GM12878 (cell line): ENCODE measurements around the gene CHRM5. TPM values are rescaled to one million over a fixed set of nuclear protein-coding genes. Genes with fewer than 3 reads are reported as not detected.

Source experiments
- ATAC-seq: fragments of 200-7000 bp; cut with Tn5 transposase; 3 replicates; pipeline ENCODE4 v1.9.1; 2020; ENCODE audit warnings: mild to moderate bottlenecking, moderate library complexity
- BruUV-seq: library from RNA; stranded (reverse); fragments of 400-500 nt; replicated peaks from 2 replicates; lab custom pipeline; 2021; lab: Mats Ljungman, UMichigan
- CTCF ChIA-PET: fragments of 300-600 bp; sonication (Branson Sonifier 250); formaldehyde crosslinking; extraction: SDS; loops from one replicate; lab custom pipeline; 2021; ENCODE audit warnings: inconsistent platforms; lab: Yijun Ruan, JAX
- POLR2A ChIA-PET: fragments of 350-600 bp; formaldehyde crosslinking; extraction: SDS; loops from one replicate; lab custom pipeline; 2021; ENCODE audit warnings: inconsistent platforms; lab: Charles Lee
- RAD21 ChIA-PET: fragments of 300-600 bp; sonication (Branson Sonifier 250); formaldehyde crosslinking; loops from one replicate; lab custom pipeline; 2023; ENCODE audit warnings: antibody characterized with exemption; ENCODE audit not compliant: unreplicated experiment; lab: Charles Lee
- SMC1A ChIA-PET: fragments of 300-600 bp; sonication (Branson Sonifier 250); formaldehyde crosslinking; loops from one replicate; lab custom pipeline; 2023; ENCODE audit not compliant: unreplicated experiment, uncharacterized antibody; lab: Charles Lee
- DNase-seq: peaks from one replicate; pipeline ENCODE4 v3.0.0-alpha.2; 2011; ENCODE audit warnings: low read depth, low spot score
- FAIRE-seq: peaks from 3 replicates; lab custom pipeline; 2011; peaks lifted over from hg19 to GRCh38; lab: Jason Lieb, UNC
- H2AFZ ChIP-seq: 2 replicates; pipeline ENCODE4 v1.6.0; 2011; ENCODE audit warnings: low read depth, low read length, control low read depth; ENCODE audit not compliant: control insufficient read depth
- H3K27ac ChIP-seq: 2 replicates; pipeline ENCODE4 v1.5.1; 2011; ENCODE audit warnings: control low read depth; ENCODE audit not compliant: control insufficient read depth, insufficient read depth
- H3K27me3 ChIP-seq, 2 experiments: replicated peaks in 1 of 2; 2 replicates each; pipeline versions ENCODE4 v1.6.0 to v1.6.1; 2011; ENCODE audit warnings: low read length in 1 of 2; ENCODE audit not compliant: control insufficient read depth in 2 of 2, insufficient read depth in 2 of 2
- H3K36me3 ChIP-seq, 2 experiments: 2 replicates each; pipeline ENCODE4 v1.5.1; 2011; ENCODE audit warnings: low read length in 1 of 2; ENCODE audit not compliant: control insufficient read depth in 2 of 2, insufficient read depth in 2 of 2
- H3K4me1 ChIP-seq: 2 replicates; pipeline ENCODE4 v1.6.1; 2011; ENCODE audit warnings: mild to moderate bottlenecking, low read length, moderate library complexity, mixed read lengths; ENCODE audit not compliant: control insufficient read depth, insufficient read depth
- H3K4me2 ChIP-seq: 2 replicates; pipeline ENCODE4 v1.6.0; 2011; ENCODE audit warnings: control low read depth; ENCODE audit not compliant: control insufficient read depth, insufficient read depth
- H3K4me3 ChIP-seq: fragments of 200-600 bp; sonication (generic); 2 replicates; pipeline ENCODE4 v1.5.1; 2016
- H3K79me2 ChIP-seq: 2 replicates; pipeline ENCODE4 v1.6.0; 2011; ENCODE audit warnings: low read length; ENCODE audit not compliant: control insufficient read depth, insufficient read depth
- H3K9ac ChIP-seq: 2 replicates; pipeline ENCODE4 v1.8.0; 2011; ENCODE audit warnings: low read length, control low read depth, mixed read lengths; ENCODE audit not compliant: control insufficient read depth, insufficient read depth
- H3K9me3 ChIP-seq: replicated peaks from 3 replicates; pipeline ENCODE4 v1.5.1; 2011; ENCODE audit warnings: mild to moderate bottlenecking, low read length; ENCODE audit not compliant: control insufficient read depth, insufficient read depth
- H4K20me1 ChIP-seq: 2 replicates; pipeline ENCODE4 v1.6.0; 2011; ENCODE audit not compliant: control insufficient read depth, insufficient read depth
- CHD2 ChIP-seq: IDR thresholded peaks from 2 replicates; pipeline ENCODE4 v1.6.1; 2011; ENCODE audit warnings: low read depth, low read length, improper control_type of control experiment, borderline replicate concordance
- EED ChIP-seq: sonication (generic); IDR thresholded peaks from 2 replicates; pipeline ENCODE4 v1.6.1; 2016; ENCODE audit warnings: antibody characterized with exemption, low read depth
- FOXK2 ChIP-seq: fragments of 450-650 bp; IDR thresholded peaks from 2 replicates; pipeline ENCODE4 v1.6.1; 2017; ENCODE audit warnings: mild to moderate bottlenecking, moderate library complexity
- SMAD5 ChIP-seq: IDR thresholded peaks from 2 replicates; pipeline ENCODE4 v1.6.1; 2016; ENCODE audit warnings: antibody characterized with exemption, low read depth
- SRF ChIP-seq, 2 experiments: IDR thresholded peaks; 2 replicates each; pipeline ENCODE4 v1.6.1; 2011; ENCODE audit warnings: low read depth in 2 of 2, low read length in 2 of 2, mild to moderate bottlenecking in 1 of 2, moderate library complexity in 1 of 2
- WGBS: methylation state at CpG from one replicate; pipeline ENCODE4 v1.1.6; 2016; ENCODE audit warnings: low lambda C conversion rate; ENCODE audit not compliant: insufficient replicate concordance, insufficient coverage; ENCODE audit errors: missing lambda C conversion rate; 5-methylcytosine and 5-hydroxymethylcytosine counted together
- in situ Hi-C: fragments of 300-500 bp; cut with MboI; formaldehyde crosslinking; loops from 9 replicates; pipeline ENCODE4 v1.14.3; 2018; ENCODE audit warnings: mixed read lengths
- intact Hi-C: fragments of 100-400 bp; cut with micrococcal nuclease; formaldehyde crosslinking; loops from one replicate; pipeline ENCODE4 v1.14.2; 2022; ENCODE audit not compliant: unreplicated experiment
- polyA plus RNA-seq, 11 experiments: library from polyadenylated mRNA; depleted of rRNA in 4 of 11; unstranded in 6 of 11; stranded (reverse) in 5 of 11; fragments of >200 nt; fragmentation: Nextera tagmentation in 4 of 11; fragmentation: Illumina TruSeq in 1 of 11; extraction: Ambion mirVana in 4 of 11; extraction: Trizol in 1 of 11; gene quantifications; 1 replicate in 1 of 11; 2 replicates in 10 of 11; pipeline versions ENCODE4 v1.2.1 to v1.2.3, GENCODE V29; 2011 to 2016; ENCODE audit warnings: inconsistent platforms in 2 of 11, missing spikeins in 2 of 11, low read depth in 1 of 11
- total RNA-seq, 4 experiments: library from RNA; depleted of rRNA in 3 of 4; stranded (reverse); fragments of >200 nt in 3 of 4; fragmentation: Illumina TruSeq in 1 of 4; extraction: Trizol in 1 of 4; gene quantifications; 2 replicates each; pipeline versions ENCODE4 v1.2.1 to v1.2.3, GENCODE V29; 2013 to 2021
- TF ChIP-seq, protein P1 (sequence below): fragments of 450-650 bp; IDR thresholded peaks from 2 replicates; pipeline ENCODE4 v1.6.1; 2017; ENCODE audit warnings: mild to moderate bottlenecking, moderate library complexity
- TF ChIP-seq, protein P2 (sequence below): fragments of 450-650 bp; IDR thresholded peaks from 2 replicates; pipeline ENCODE4 v1.6.1; 2017; ENCODE audit warnings: mild to moderate bottlenecking, low read depth, inconsistent platforms; ENCODE audit not compliant: poor library complexity, severe bottlenecking
- TF ChIP-seq, protein P3 (sequence below): fragments of 450-650 bp; IDR thresholded peaks from 2 replicates; pipeline ENCODE4 v1.6.1; 2017; ENCODE audit warnings: mild to moderate bottlenecking, moderate library complexity

The CHRM5 gene
- total and polyA plus RNA-seq, 10 of the 15 experiments (the other 5 are each of a cell fraction or from before 2014, with no cell fraction given), result 0.01 to 0.10 (median 0.04) TPM; not detected in 6

DNA sequence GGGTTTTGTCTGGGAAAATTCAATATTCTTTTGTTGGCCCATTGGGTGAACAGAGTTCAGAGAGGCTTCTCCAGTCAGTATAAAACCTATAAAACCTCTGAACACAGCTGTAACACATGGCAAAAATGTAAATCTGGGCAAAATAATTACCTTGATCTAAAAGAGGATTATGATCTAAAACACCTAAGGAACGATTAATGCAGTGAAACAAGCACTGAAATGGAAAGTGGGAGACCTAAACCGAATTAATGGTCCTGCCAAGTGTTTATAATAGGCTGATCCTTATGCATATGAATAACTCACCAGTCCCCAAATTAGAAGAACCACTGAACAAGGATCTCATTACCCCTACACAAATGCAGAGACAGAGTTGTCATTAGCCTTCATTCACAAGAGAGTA is 38.1 kb downstream of the CHRM5 start:
- ChIA-PET RAD21 (no interaction called here), CTCF (no interaction called here), POLR2A (no interaction called here), SMC1A (no interaction called here)
- TF ChIP-seq, protein P1, sequence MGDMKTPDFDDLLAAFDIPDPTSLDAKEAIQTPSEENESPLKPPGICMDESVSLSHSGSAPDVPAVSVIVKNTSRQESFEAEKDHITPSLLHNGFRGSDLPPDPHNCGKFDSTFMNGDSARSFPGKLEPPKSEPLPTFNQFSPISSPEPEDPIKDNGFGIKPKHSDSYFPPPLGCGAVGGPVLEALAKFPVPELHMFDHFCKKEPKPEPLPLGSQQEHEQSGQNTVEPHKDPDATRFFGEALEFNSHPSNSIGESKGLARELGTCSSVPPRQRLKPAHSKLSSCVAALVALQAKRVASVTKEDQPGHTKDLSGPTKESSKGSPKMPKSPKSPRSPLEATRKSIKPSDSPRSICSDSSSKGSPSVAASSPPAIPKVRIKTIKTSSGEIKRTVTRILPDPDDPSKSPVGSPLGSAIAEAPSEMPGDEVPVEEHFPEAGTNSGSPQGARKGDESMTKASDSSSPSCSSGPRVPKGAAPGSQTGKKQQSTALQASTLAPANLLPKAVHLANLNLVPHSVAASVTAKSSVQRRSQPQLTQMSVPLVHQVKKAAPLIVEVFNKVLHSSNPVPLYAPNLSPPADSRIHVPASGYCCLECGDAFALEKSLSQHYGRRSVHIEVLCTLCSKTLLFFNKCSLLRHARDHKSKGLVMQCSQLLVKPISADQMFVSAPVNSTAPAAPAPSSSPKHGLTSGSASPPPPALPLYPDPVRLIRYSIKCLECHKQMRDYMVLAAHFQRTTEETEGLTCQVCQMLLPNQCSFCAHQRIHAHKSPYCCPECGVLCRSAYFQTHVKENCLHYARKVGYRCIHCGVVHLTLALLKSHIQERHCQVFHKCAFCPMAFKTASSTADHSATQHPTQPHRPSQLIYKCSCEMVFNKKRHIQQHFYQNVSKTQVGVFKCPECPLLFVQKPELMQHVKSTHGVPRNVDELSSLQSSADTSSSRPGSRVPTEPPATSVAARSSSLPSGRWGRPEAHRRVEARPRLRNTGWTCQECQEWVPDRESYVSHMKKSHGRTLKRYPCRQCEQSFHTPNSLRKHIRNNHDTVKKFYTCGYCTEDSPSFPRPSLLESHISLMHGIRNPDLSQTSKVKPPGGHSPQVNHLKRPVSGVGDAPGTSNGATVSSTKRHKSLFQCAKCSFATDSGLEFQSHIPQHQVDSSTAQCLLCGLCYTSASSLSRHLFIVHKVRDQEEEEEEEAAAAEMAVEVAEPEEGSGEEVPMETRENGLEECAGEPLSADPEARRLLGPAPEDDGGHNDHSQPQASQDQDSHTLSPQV, result no peak
- TF ChIP-seq SMAD5, result no peak
- TF ChIP-seq, protein P2, sequence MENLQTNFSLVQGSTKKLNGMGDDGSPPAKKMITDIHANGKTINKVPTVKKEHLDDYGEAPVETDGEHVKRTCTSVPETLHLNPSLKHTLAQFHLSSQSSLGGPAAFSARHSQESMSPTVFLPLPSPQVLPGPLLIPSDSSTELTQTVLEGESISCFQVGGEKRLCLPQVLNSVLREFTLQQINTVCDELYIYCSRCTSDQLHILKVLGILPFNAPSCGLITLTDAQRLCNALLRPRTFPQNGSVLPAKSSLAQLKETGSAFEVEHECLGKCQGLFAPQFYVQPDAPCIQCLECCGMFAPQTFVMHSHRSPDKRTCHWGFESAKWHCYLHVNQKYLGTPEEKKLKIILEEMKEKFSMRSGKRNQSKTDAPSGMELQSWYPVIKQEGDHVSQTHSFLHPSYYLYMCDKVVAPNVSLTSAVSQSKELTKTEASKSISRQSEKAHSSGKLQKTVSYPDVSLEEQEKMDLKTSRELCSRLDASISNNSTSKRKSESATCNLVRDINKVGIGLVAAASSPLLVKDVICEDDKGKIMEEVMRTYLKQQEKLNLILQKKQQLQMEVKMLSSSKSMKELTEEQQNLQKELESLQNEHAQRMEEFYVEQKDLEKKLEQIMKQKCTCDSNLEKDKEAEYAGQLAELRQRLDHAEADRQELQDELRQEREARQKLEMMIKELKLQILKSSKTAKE, result no peak
- TF ChIP-seq SRF (IDR thresholded peaks at IDR 0.05; ENCODE audit: low read depth in 2 of 2, low read length in 2 of 2), result no peak
- TF ChIP-seq EED, result no peak
- no peak for TF ChIP-seq FOXK2
- TF ChIP-seq CHD2, result no peak
- TF ChIP-seq, protein P3, sequence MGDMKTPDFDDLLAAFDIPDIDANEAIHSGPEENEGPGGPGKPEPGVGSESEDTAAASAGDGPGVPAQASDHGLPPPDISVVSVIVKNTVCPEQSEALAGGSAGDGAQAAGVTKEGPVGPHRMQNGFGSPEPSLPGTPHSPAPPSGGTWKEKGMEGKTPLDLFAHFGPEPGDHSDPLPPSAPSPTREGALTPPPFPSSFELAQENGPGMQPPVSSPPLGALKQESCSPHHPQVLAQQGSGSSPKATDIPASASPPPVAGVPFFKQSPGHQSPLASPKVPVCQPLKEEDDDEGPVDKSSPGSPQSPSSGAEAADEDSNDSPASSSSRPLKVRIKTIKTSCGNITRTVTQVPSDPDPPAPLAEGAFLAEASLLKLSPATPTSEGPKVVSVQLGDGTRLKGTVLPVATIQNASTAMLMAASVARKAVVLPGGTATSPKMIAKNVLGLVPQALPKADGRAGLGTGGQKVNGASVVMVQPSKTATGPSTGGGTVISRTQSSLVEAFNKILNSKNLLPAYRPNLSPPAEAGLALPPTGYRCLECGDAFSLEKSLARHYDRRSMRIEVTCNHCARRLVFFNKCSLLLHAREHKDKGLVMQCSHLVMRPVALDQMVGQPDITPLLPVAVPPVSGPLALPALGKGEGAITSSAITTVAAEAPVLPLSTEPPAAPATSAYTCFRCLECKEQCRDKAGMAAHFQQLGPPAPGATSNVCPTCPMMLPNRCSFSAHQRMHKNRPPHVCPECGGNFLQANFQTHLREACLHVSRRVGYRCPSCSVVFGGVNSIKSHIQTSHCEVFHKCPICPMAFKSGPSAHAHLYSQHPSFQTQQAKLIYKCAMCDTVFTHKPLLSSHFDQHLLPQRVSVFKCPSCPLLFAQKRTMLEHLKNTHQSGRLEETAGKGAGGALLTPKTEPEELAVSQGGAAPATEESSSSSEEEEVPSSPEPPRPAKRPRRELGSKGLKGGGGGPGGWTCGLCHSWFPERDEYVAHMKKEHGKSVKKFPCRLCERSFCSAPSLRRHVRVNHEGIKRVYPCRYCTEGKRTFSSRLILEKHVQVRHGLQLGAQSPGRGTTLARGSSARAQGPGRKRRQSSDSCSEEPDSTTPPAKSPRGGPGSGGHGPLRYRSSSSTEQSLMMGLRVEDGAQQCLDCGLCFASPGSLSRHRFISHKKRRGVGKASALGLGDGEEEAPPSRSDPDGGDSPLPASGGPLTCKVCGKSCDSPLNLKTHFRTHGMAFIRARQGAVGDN, result no peak
- BruUV-seq, result no TSS peak
- no peak overlapping the region for H3K27ac ChIP-seq
- no peaks in the 10 kb centered on the region for H3K36me3 ChIP-seq
- H3K79me2 ChIP-seq, result no peaks in the 10 kb centered on the region
- no peak overlapping the region for H3K4me2 ChIP-seq
- no peak overlapping the region for H3K9ac ChIP-seq
- H2AFZ ChIP-seq, result no peak overlapping the region
- H3K4me3 ChIP-seq, result no peak overlapping the region
- H3K4me1 ChIP-seq, result no peaks in the 10 kb centered on the region
- intact Hi-C loops, result no loop called here
- H4K20me1 ChIP-seq, result no peaks in the 10 kb centered on the region
- no peak for FAIRE-seq
- DNase-seq, result no peak
- 72% methylated on average over 2 of the region's 2 CpGs for WGBS
- ATAC-seq, result no peak
- H3K27me3 ChIP-seq, result no peaks in the 10 kb centered on the region
- in situ Hi-C loops, result no loop called here
- H3K9me3 ChIP-seq, result no peaks in the 10 kb centered on the region
